MM.1S (cell line): ENCODE measurements around the gene PNPLA7.

Source experiments
- DNase-seq: peaks from one replicate; pipeline ENCODE4 v3.0.0-alpha.2; 2015
- H2AFZ ChIP-seq: fragments of 300-600 bp; sonication (generic); 2 replicates; pipeline ENCODE4 v1.6.0; 2016; ENCODE audit warnings: antibody characterized with exemption, low read length
- H3F3A ChIP-seq: fragments of 300-600 bp; sonication (generic); 2 replicates; pipeline ENCODE4 v1.6.1; 2016; ENCODE audit warnings: mild to moderate bottlenecking, antibody characterized with exemption, low read length, moderate library complexity, mixed read lengths; ENCODE audit not compliant: insufficient read depth
- H3K27ac ChIP-seq: fragments of 300-600 bp; sonication (generic); 2 replicates; pipeline ENCODE4 v1.5.1; 2016; ENCODE audit warnings: mild to moderate bottlenecking, low read length
- H3K27me3 ChIP-seq: fragments of 300-600 bp; sonication (generic); replicated peaks from 2 replicates; pipeline ENCODE4 v1.6.0; 2016; ENCODE audit warnings: low read length; ENCODE audit not compliant: insufficient read depth
- H3K36me3 ChIP-seq: fragments of 300-600 bp; sonication (generic); replicated peaks from 2 replicates; pipeline ENCODE4 v1.6.1; 2016; ENCODE audit warnings: mild to moderate bottlenecking, low read length, mixed read lengths; ENCODE audit not compliant: insufficient read depth
- H3K4me1 ChIP-seq: fragments of 300-600 bp; sonication (generic); 2 replicates; pipeline ENCODE4 v1.6.1; 2016; ENCODE audit warnings: low read length, mixed read lengths
- H3K4me2 ChIP-seq: fragments of 300-600 bp; sonication (generic); 2 replicates; pipeline ENCODE4 v1.6.0; 2016; ENCODE audit warnings: low read depth, low read length
- H3K4me3 ChIP-seq: fragments of 300-600 bp; sonication (generic); 2 replicates; pipeline ENCODE4 v1.5.1; 2016; ENCODE audit warnings: low read length, mixed read lengths
- H3K79me2 ChIP-seq: fragments of 300-600 bp; sonication (generic); 2 replicates; pipeline ENCODE4 v1.6.1; 2016; ENCODE audit warnings: mixed run types, low read length, mixed read lengths
- H3K9ac ChIP-seq: fragments of 300-600 bp; sonication (generic); 2 replicates; pipeline ENCODE4 v1.6.1; 2016; ENCODE audit warnings: low read length, mixed read lengths
- H3K9me2 ChIP-seq: fragments of 300-600 bp; sonication (generic); replicated peaks from 2 replicates; pipeline ENCODE4 v1.6.1; 2016; ENCODE audit warnings: mild to moderate bottlenecking, low read length, mixed read lengths; ENCODE audit not compliant: insufficient read depth
- H3K9me3 ChIP-seq: fragments of 300-600 bp; sonication (generic); replicated peaks from 2 replicates; pipeline ENCODE4 v1.6.1; 2016; ENCODE audit warnings: mild to moderate bottlenecking, low read length, mixed read lengths; ENCODE audit not compliant: insufficient read depth
- H4K20me1 ChIP-seq: fragments of 300-600 bp; sonication (generic); 2 replicates; pipeline ENCODE4 v1.6.1; 2016; ENCODE audit warnings: mild to moderate bottlenecking, low read length, moderate library complexity, mixed read lengths; ENCODE audit not compliant: insufficient read depth
- EZH2 ChIP-seq: fragments of 300-600 bp; sonication (generic); optimal IDR thresholded peaks from 2 replicates; pipeline ENCODE3; 2017; ENCODE audit warnings: low read depth, mild to moderate bottlenecking, antibody characterized with exemption, low read length, mixed read lengths
- EZH2phosphoT487 ChIP-seq: fragments of 300-600 bp; sonication (generic); IDR thresholded peaks from 2 replicates; pipeline ENCODE4 v1.6.1; 2018; ENCODE audit warnings: antibody characterized with exemption, low read length
- TF ChIP-seq, protein P1 (sequence below): fragments of 300-600 bp; sonication (generic); IDR thresholded peaks from 2 replicates; pipeline ENCODE4 v1.5.1; 2016; ENCODE audit warnings: antibody characterized with exemption, low read length, mixed read lengths

Gene PNPLA7

GRCh38 chr9:137516144-137516917, 33.9 kb downstream of the PNPLA7 start:
- H3K4me3 ChIP-seq, result no peak overlapping the region
- TF ChIP-seq, protein P1, sequence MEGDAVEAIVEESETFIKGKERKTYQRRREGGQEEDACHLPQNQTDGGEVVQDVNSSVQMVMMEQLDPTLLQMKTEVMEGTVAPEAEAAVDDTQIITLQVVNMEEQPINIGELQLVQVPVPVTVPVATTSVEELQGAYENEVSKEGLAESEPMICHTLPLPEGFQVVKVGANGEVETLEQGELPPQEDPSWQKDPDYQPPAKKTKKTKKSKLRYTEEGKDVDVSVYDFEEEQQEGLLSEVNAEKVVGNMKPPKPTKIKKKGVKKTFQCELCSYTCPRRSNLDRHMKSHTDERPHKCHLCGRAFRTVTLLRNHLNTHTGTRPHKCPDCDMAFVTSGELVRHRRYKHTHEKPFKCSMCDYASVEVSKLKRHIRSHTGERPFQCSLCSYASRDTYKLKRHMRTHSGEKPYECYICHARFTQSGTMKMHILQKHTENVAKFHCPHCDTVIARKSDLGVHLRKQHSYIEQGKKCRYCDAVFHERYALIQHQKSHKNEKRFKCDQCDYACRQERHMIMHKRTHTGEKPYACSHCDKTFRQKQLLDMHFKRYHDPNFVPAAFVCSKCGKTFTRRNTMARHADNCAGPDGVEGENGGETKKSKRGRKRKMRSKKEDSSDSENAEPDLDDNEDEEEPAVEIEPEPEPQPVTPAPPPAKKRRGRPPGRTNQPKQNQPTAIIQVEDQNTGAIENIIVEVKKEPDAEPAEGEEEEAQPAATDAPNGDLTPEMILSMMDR, result no peak
- TF ChIP-seq EZH2phosphoT487 (no peak), EZH2 (no peak)
- peaks cover 16% of the 10 kb centered on the region for H3F3A ChIP-seq
- no peak overlapping the region for H3K27ac ChIP-seq
- H3K79me2 ChIP-seq, result no peaks in the 10 kb centered on the region
- H2AFZ ChIP-seq, result no peak overlapping the region
- H3K9me3 ChIP-seq, result no peaks in the 10 kb centered on the region
- H3K4me1 ChIP-seq, result peaks cover 17% of the 10 kb centered on the region
- no peaks in the 10 kb centered on the region for H4K20me1 ChIP-seq
- no peaks in the 10 kb centered on the region for H3K36me3 ChIP-seq
- no peak overlapping the region for H3K4me2 ChIP-seq
- H3K9me2 ChIP-seq, result no peaks in the 10 kb centered on the region
- no peak overlapping the region for H3K9ac ChIP-seq
- H3K27me3 ChIP-seq, result no peaks in the 10 kb centered on the region
- no peak for DNase-seq

DNA sequence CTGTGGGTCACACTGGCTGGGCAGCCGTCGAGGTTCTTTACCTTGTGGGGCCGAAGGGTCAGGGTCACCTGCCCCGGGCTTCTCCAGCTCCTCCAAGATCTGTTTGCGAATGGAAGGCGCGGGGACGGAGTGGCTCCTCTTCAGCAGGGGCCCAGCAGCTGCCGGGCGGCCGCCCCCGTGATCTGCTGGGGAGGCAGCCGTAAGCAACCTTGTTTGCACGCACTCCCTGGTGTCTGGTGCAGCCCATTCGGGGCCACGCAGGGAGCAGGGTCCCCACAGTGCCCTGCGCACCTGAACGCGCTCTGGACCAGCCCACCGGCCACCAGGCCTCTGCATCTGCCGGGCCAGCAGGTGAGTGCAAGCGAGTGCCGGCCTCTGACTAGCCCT, 34.9 kb downstream of the PNPLA7 start:
- no peak for DNase-seq
- H3K36me3 ChIP-seq, result no peaks in the 10 kb centered on the region
- no peaks in the 10 kb centered on the region for H4K20me1 ChIP-seq
- no peak overlapping the region for H3K4me2 ChIP-seq
- no peak overlapping the region for H2AFZ ChIP-seq
- peaks cover 17% of the 10 kb centered on the region for H3K4me1 ChIP-seq
- no peak overlapping the region for H3K4me3 ChIP-seq
- no peak overlapping the region for H3K27ac ChIP-seq
- no peaks in the 10 kb centered on the region for H3K79me2 ChIP-seq
- no peaks in the 10 kb centered on the region for H3K9me3 ChIP-seq
- H3K9me2 ChIP-seq, result no peaks in the 10 kb centered on the region
- TF ChIP-seq, protein P1, result no peak
- TF ChIP-seq EZH2 (no peak), EZH2phosphoT487 (no peak)
- no peak overlapping the region for H3K9ac ChIP-seq
- H3F3A ChIP-seq, result peaks cover 16% of the 10 kb centered on the region
- H3K27me3 ChIP-seq, result no peaks in the 10 kb centered on the region

- no peaks in the 10 kb centered on the region for H3K36me3 ChIP-seq
- no peak overlapping the region for H2AFZ ChIP-seq
- H3K4me3 ChIP-seq, result no peak overlapping the region
- no peaks in the 10 kb centered on the region for H3K9me3 ChIP-seq
- no peak overlapping the region for H3K4me2 ChIP-seq
- no peaks in the 10 kb centered on the region for H3K9me2 ChIP-seq
- no peak for DNase-seq
- H3K27ac ChIP-seq, result no peak overlapping the region; the same call in 1 of the 2 replicates
- no peak overlapping the region for H3K9ac ChIP-seq
- no peaks in the 10 kb centered on the region for H3K79me2 ChIP-seq
- no peaks in the 10 kb centered on the region for H3K27me3 ChIP-seq
- H4K20me1 ChIP-seq, result no peaks in the 10 kb centered on the region
- H3K4me1 ChIP-seq, result peaks cover 17% of the 10 kb centered on the region
- TF ChIP-seq, protein P1, result no peak
- TF ChIP-seq EZH2 (no peak), EZH2phosphoT487 (no peak)
- H3F3A ChIP-seq, result peaks cover 16% of the 10 kb centered on the region
These were observed 35.4 kb downstream of the PNPLA7 start for GRCh38 chr9:137514691-137515337.
